ENCODE data around the gene GPC5.
"Not testable (repeated sequence)": the region's sequence is repeated elsewhere in the genome, so short reads cannot be mapped to it uniquely, and the experiment has no call there.

GPC5 gene

DNA sequence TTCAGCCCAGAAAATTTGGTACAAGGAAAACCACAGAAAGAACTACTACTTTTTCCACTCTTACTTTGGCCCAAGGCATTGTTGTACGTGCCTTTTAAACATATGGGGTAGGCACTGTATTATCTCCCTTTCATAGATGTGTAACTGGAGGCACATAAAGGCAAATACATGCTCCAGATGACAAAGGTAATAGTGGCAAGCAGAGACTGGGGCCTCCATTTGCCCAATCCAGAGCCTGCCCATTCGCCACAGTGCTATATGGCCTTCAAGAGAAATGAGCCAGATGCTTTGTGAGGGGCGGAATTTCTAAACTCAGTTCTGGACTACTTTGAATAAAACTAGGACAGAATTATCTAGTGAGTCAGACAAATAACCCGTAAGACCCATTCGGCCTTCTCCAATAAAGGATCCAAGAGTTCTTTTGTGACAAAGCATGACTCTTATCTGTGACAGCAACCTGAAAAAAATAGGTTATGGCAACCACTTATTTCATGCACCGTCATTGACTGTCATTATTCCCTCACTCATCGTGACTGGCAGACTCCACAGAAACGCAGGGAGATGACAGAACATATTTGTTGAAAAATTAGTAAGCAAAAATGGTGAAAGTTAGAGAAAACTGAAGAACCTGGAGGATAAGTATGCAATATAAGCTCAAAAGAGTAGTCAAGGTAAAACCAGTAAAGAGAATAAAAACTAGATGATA is 1116.2 kb downstream of the GPC5 start:
- DNase-seq (ENCODE audit: low read depth in 2 of 3, low spot score in 2 of 3) = no peak

DNA sequence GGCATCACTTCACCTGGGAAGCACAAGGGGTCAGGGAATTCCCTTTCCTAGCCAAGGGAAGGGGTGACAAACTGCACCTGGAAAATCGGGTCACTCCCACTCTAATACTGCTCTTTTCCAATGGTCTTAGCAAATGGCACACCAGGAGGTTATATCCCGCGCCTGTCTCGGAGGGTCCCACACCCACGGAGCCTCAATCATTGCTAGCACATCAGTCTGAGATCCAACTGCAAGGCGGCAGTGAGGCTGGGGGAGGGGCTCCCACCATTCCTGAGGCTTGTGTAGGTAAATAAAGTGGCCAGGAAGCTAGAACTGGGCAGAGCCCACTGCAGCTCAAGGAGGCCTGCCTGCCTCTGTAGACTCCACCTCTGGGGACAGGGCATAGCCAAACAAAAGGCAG is 1118.5 kb downstream of the GPC5 start:
- DNase-seq (ENCODE audit: low read depth in 2 of 3, low spot score in 2 of 3) = not testable (repeated sequence)

DNA sequence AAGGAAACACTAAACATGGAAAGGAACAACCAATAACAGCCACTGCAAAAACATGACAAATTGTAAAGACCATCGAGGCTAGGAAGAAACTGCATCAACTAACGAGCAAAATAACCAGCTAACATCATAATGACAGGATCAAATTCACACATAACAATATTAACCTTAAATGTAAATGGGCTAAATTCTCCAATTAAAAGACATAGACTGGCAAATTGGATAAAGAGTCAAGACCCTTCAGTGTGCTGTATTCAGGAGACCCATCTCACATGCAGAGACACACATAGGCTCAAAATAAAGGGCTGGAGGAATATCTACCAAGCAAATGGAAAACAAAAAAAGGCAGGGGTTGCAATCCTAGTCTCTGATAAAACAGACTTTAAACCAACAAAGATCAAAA is 1120.2 kb downstream of the GPC5 start:
- DNase-seq (ENCODE audit: low read depth in 2 of 3, low spot score in 2 of 3) = not testable (repeated sequence)

DNA sequence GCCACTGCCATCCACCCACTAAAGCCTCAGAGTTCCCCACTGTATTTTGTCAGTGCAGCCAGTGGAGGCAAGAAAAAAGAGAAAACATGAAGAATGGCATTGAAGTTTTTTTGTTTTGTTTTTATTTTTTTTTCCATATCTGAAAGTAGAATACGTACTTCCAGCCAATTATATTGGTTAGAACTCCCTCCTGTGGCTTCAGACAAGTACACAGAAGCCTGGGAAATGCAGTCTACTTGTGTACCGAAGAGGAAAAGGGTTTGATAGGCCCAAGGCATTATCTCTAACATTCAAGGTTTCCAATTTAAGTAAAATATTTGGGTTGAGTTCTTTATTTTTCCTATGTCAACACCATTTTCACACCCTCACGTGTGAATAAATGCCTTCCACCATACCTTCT is 1131.9 kb downstream of the GPC5 start:
- no peak for DNase-seq (ENCODE audit: low read depth in 2 of 3, low spot score in 2 of 3)

DNA sequence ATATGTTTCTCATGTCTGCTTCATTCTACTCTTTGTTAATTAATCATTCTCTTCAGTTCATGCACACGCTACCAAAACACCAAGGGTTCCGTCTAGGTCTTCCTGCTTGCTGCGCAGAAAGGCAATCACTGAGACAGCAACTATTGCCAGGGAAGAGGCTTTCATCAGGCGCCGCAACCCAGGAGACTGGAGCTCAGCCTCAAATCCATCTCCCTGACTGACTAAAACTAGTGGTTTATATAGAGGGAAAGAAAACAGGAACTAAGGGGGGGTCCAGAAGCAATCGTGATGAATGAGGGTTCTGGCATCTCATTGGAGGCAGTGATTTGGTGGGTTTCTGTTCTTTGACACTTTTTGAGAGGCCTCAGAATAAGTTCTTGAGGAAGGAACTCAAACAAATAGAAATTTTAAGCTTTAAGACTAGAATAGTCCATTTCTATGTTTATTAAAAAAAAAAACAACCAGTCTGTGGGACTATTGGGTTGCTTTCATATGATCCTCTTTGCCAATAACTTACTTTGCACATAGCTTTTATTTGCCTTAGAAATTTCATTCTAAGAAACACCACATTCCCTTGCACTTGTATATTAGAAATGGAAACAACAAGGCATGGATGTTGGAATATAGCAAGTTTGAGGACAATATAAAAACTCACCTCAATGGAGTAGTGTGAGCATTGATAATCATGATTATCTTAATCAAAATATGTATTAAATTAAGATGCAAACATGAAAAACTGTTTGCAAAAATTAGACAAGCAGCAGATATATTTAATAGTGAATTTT is 1137.0 kb downstream of the GPC5 start:
- no peak for DNase-seq (ENCODE audit: low read depth in 2 of 3, low spot score in 2 of 3)

DNA sequence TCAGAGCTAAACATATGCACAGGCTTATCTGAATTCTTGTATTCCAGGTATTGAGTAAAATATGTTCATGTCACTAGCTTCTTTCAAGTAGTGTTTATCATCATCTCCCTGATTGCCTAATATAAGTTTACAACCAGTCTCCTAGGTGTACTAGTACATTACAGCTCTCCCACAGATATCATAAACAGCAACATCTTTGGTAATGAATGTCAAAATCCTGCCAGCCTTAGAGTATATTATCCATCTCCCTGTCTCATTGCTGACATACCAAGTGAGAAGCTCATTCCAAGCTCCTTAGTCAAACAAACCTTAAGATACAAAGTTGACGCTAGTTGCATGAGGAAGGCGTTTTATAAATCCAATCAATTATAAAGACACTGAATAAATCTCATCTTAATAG is 1139.0 kb downstream of the GPC5 start:
- no peak for DNase-seq (ENCODE audit: low read depth in 2 of 3, low spot score in 2 of 3)

DNA sequence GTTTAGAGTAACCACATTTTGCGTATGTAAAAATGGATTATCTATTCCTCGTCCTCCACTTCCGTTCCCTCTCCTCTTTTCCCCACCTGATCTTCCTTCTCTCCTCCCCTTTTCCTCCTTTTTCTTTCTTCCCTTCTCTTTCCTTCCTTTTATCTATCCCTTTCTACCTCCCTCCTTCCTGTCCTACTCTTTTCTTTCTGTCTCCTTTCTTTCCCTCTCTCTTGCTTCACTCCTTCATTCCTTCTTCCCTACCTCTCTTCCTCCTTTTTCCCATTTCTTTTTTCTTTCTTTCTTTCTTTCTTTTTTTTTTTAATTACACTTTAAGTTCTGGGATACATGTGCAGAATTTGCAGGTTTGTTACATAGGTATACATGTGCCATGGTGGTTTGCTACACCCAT is 1139.7 kb downstream of the GPC5 start:
- no peak for DNase-seq (ENCODE audit: low read depth in 2 of 3, low spot score in 2 of 3)

DNA sequence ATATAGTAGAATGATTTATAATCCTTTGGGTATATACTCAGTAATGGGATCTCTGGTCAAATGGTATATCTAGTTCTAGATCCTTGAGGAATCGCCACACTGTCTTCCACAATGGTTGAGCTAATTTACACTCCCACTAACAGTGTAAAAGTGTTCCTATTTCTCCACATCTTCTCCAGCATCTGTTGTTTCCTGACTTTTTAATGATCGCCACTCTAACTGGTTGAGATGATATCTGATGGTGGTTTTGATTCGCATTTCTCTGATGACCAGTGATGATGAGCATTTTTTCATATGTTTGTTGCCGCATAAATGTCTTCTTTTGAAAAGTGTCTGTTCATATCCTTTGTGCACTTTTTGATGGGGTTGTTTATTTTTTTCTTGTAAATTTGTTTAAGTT is 1140.7 kb downstream of the GPC5 start:
- not testable (repeated sequence) for DNase-seq (ENCODE audit: low read depth in 2 of 3, low spot score in 2 of 3)

DNA sequence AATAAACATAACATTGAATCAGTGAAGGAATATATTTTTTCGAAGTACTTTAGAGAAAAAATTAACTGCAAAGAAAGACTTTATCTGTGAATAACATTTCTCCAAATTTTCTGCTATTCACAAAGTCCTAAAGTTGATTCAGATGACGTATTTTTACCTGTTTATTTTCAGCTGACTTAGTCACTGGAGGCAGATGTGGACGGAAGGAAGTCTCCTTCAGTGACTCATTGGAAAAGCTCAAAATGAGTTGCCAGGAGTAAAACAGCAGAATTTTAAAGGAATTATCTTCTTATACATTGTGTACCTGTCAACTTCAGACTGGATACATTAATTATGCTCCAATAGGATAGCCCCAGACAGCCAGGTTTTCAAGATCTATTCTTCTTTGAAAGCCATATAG is 1148.8 kb downstream of the GPC5 start:
- no peak for DNase-seq (ENCODE audit: low read depth in 2 of 3, low spot score in 2 of 3)

DNA sequence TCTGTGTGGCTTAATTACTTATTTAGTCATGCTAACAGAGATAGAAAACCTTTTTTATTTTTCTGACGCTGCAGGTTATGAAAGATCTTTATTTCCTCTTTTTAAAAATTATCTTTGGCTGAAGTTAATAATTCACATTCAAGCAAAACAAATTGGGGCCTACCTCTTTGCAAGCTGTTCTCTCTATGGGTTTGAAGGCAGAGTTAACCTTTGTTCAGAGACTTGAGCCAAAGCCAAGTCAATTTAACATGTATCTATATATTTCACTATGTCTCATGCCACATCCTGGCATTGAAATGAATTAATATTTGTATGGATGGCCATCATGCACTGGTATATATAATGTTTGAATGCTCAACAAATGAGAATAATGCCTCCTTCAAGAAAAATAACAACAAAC is 1150.9 kb downstream of the GPC5 start:
- no peak for DNase-seq (ENCODE audit: low read depth in 2 of 3, low spot score in 2 of 3)

DNA sequence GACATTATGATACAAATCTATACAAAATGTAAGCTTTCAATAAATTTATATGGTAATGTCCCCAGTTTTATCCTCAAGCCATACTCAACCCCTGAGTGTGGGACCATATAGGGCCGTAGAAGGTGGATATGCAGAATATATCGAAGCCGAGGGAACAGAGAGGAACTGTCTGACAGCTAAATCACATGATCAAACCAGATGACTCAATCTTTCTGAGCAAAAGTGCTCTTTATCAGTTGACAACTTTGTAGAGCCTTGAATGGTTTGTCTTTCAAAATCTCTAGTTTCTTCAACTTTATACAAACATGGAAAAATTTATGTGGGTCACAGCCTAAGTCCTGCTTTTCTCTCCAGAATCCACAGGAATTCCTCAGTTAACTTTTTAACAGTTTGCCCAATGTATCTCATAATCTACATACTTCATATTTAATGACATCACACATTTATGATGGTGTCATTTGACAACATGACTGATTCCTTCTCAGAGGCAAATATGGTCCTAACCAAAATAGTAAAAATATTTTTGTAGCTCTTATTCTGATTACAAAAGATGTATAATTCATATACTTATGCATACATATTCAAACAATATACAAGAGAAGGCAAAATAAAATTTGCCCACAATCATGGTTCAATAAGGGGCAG is 1155.2 kb downstream of the GPC5 start:
- no peak for DNase-seq (ENCODE audit: low read depth in 2 of 3, low spot score in 2 of 3)

DNA sequence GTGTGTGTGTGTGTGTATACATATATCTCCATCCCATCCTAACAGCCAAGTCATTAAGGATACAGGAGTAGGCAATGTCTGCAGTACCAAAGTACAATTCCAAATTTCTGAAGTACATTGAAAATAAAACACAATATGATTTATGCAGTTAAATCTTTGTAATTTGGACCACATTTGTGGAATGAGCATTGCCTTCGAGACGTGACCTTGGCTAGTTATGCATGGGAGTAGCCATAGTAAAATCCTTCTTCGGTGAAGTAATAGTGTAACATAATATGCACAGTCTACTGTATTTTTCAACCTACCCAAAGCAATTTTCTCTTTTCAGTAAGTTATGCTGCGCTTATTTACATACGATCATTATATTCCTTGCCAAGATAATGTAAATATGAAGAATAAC is 1162.5 kb downstream of the GPC5 start:
- no peak for DNase-seq (ENCODE audit: low read depth in 2 of 3, low spot score in 2 of 3)

DNA sequence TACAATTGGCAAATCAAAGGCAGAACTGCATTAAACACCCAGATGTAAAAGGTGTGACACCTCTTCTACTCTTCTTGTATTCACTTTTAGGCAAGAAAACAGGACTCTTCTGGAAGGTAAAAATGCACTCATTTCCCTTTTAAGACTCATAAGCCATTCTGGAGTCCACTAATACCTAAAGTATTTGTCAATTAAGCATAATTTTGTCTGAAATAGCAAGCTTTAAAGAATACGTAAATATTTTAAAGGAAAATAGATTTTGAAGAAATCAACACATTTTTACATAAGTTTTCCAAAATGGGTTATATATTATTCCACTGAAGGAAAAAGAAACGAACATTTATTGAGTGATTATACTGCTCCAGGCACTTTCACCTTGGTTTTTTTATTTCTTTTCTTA is 1166.5 kb downstream of the GPC5 start:
- DNase-seq (ENCODE audit: low read depth in 2 of 3, low spot score in 2 of 3) = no peak

DNA sequence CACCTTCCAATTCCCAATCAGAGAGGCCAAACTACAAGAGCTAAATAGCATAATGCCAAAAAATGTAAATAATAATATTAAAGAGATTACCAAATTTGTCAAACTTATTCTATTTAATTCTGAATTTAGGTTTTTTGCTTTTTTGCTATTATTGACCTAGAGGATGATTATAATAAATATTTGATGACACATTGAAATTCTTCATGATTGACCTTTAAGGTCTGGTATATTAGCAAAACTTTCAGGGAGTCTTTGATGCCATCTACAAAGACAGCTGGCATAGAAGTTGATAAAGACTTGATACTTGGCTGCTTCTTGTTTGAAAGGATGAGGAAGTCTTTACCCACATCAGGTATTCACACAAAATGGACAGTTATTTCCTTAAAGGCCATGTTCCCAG is 1168.3 kb downstream of the GPC5 start:
- DNase-seq (ENCODE audit: low read depth in 2 of 3, low spot score in 2 of 3) = no peak

DNA sequence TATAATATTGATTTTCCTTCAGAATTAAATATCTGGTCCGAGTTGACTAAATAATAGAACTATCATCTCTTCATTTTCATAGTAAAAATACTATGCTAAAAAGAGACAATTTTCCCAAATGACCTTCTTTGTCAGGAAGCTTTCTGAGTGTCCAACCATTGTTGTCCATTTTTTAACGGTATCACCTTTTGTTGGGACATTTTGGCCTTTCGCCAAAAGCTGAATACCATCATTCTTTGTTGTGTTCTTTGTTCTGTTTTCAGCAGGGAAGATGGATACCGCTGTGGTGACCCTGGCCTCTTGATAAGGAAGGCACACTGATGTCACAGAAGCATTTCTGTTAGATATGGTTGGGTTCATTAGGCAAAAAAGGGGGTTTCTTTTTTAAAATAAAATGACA is 1173.8 kb downstream of the GPC5 start:
- no peak for DNase-seq (ENCODE audit: low read depth in 2 of 3, low spot score in 2 of 3)

DNA sequence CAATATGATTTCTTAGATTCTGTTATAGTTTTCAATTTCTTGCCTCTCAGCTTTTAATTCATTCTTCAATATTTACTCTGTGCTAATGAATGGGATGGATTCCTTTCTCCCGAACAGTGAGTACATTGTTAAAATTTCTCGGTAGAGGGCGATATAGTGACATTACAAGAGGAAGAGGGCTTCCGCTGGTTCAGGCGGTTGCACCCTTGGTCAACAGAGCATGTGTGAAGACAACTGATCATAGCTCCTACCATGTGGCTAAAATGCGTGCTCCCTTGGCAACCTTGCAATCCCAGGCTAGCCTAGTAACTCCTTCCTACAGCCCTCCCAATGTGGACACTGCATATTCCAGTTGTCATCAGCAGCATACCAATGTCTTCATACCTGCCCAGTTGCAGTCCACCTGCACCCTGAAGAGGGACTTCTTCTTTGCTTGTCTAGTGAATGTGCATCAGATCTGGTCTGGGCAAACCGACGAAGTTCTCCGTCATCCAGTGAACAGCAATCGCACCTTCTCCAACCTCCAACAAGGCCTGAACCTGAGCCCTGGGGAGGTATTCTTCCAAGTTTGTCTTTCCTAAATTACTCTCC is 1175.1 kb downstream of the GPC5 start:
- no peak for DNase-seq (ENCODE audit: low read depth in 2 of 3, low spot score in 2 of 3)

DNA sequence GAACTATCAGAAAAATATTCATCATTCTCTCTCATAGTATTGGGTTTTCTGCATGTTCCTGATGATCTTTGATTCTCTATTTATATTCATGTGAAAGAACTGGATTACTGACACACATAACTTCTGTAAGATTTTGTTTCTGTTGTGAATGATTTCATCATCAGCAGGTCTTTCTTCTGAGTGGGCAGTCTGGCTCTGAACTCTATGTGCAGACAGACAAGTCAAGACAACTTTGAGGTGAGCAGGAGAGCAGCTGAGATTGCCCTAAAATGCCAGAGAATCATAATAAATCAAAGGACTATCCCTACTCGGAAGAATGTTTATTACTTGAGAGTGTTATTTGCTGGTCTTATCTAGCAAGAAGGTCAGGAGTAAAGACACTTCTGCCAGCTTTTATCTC is 1176.1 kb downstream of the GPC5 start:
- no peak for DNase-seq (ENCODE audit: low read depth in 2 of 3, low spot score in 2 of 3)

DNA sequence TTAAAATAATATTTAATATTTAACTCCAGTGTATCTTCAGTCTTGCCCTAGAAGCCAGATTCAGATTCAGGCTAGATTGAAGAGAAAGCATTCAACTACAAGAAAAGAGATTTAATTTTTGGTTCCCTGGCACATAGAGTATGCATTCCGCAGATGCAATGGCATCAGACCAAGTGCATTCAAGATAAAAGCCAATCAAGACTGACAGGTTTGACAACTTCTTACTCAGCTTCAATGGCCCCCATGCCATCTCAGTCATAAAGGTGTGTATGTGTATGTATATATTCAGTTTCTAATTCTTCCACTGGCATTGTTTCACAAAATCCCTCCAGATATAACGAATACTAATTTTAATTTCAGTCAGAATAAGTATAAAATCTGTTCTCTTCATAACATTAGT is 1177.4 kb downstream of the GPC5 start:
- DNase-seq (ENCODE audit: low read depth in 2 of 3, low spot score in 2 of 3) = no peak

DNA sequence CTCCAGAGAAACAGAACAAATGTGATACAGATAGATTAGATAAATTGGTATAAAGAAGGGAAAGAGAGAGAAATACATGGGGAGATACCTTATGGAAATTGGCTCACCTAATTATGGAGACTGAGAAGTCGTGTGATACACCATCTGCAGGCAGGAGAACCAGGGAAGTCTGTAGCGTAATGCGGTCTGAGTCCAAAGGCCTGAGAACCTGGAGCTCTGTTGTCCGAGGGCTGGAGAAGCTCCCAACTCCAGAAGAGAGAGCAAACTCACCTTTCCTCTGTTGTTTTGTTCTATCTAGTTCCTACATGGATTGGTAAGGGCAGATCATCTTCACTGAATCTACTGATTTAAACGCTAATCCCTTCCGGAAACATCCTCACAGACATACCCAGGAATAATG is 1179.9 kb downstream of the GPC5 start:
- no peak for DNase-seq (ENCODE audit: low read depth in 2 of 3, low spot score in 2 of 3)

DNA sequence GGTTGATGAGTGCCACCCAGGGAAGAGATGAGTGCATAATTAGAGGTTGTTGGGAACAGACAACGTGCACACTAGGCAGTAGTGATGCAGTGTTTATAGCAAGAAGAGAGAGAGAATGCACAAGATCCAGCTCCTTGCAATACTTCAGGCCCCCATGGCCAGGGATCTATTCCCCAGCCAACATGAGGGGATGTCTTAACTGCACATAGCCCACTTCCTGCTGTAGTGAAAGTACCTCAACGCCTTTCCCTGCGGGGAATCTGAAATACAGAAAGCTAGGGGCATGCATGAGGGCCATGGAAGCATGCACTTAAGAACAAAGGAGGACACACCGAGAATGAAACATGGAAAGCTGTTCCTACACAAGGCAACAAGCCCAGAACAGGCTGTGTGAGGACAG is 1191.5 kb downstream of the GPC5 start:
- DNase-seq (ENCODE audit: low read depth in 2 of 3, low spot score in 2 of 3) = no peak

DNA sequence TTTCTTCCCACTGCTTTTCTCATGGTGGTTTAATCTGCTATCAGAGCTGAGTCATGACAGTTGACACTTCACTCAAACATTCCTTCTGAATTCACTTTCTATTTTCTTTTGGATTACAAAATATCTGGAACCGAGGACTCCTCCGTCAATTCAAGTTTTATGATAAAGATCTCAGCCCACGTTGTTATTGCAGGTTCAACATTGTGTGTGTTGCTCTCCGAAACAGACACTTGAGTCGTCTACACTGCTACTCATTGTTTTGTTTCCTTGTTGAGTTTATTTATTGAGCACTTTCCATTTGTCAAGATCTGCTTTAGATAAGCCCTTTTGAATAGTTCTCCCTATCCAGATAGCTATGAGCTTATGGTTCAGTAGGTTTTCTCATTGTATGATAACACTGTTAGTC is 1192.1 kb downstream of the GPC5 start:
- no peak for DNase-seq (ENCODE audit: low read depth in 2 of 3, low spot score in 2 of 3)

DNA sequence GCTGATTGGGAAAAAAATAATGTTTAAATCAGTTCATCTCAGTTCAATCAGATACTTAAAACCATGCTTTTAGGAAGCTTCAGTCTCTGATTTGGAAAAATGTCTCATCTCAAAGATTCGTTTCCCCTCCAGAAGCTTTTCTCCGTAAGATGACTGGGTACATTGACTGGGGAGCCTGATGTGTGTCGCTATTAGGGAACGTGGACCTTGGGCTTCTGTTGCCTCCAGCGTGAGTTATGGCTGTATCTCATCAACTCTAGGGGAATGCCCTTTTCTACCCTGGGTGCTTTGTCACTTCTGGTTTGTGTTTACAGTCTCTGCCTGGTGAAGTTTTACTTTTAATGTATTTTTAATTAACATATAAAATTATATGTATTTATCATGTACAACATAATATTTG is 1192.7 kb downstream of the GPC5 start:
- no peak for DNase-seq (ENCODE audit: low read depth in 2 of 3, low spot score in 2 of 3)

Data from activated CD8-positive, alpha-beta memory T cell treated with anti-CD3 and anti-CD28 coated beads for 48 hours (primary cell).